Fibroblast of lung (primary cell): ENCODE measurements around the gene CRYBB1.

Source experiments
- EZH2 ChIP-seq: IDR thresholded peaks from 2 replicates; pipeline ENCODE4 v1.5.1; 2012; ENCODE audit warnings: low read length, control low read depth, mild to moderate bottlenecking; ENCODE audit errors: missing control alignments
- TF ChIP-seq, protein P1 (sequence below), 2 donors: IDR thresholded peaks in 1 of 2; conservative IDR thresholded peaks in 1 of 2; 1 replicate in 1 of 2; 2 replicates in 1 of 2; pipeline ENCODE4 v1.5.1; 2011 to 2012; ENCODE audit warnings: low read length in 2 of 2, control low read depth in 1 of 2, inconsistent platforms in 1 of 2, low read depth in 1 of 2, mild to moderate bottlenecking in 1 of 2

- TF ChIP-seq, protein P1, sequence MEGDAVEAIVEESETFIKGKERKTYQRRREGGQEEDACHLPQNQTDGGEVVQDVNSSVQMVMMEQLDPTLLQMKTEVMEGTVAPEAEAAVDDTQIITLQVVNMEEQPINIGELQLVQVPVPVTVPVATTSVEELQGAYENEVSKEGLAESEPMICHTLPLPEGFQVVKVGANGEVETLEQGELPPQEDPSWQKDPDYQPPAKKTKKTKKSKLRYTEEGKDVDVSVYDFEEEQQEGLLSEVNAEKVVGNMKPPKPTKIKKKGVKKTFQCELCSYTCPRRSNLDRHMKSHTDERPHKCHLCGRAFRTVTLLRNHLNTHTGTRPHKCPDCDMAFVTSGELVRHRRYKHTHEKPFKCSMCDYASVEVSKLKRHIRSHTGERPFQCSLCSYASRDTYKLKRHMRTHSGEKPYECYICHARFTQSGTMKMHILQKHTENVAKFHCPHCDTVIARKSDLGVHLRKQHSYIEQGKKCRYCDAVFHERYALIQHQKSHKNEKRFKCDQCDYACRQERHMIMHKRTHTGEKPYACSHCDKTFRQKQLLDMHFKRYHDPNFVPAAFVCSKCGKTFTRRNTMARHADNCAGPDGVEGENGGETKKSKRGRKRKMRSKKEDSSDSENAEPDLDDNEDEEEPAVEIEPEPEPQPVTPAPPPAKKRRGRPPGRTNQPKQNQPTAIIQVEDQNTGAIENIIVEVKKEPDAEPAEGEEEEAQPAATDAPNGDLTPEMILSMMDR (conservative IDR thresholded peaks at IDR 0.05 in 1 of 2, IDR thresholded peaks at IDR 0.05 in 1 of 2; ENCODE audit: low read depth in 1 of 2, low read length in 2 of 2): peak in 1 of 2 donors; percentile 29
- no peak for TF ChIP-seq EZH2
Measured at GRCh38 chr22:26585104-26585790, 32.6 kb downstream of the CRYBB1 start.
